Activated T-cell treated with anti-CD3 and anti-CD28 coated beads for 1 hour (primary cell): ENCODE data around the gene HIPK2.

ENCODE experiments used
- DNase-seq: peaks from one replicate; pipeline ENCODE4 v3.0.0-alpha.2; 2020; ENCODE audit warnings: low read depth

Gene HIPK2

GRCh38 chr7:139735466-139735865, 42.3 kb downstream of the HIPK2 start:
- DNase-seq: no peak

GRCh38 chr7:139734395-139734794, 43.4 kb downstream of the HIPK2 start:
- no peak for DNase-seq

DNA sequence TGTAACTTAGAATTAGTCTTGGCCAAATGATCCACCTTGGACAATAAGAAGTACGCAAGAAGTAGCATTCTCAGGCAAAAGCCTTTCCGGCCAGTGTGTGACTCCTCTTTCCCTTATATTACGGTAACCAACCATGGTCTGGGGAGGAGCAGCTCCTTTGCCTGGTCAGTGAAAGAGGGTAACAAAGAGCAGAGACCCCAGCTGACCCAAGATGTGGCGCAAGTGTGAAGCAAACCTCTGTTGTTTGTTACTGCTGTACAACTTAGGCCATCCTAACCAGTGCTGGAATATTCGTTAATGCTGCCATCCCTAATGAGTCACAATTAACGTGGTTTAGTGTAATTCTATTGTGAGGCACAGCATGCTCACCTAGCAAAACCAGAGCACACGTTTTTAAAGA, 44.0 kb downstream of the HIPK2 start:
- DNase-seq: no peak

DNA sequence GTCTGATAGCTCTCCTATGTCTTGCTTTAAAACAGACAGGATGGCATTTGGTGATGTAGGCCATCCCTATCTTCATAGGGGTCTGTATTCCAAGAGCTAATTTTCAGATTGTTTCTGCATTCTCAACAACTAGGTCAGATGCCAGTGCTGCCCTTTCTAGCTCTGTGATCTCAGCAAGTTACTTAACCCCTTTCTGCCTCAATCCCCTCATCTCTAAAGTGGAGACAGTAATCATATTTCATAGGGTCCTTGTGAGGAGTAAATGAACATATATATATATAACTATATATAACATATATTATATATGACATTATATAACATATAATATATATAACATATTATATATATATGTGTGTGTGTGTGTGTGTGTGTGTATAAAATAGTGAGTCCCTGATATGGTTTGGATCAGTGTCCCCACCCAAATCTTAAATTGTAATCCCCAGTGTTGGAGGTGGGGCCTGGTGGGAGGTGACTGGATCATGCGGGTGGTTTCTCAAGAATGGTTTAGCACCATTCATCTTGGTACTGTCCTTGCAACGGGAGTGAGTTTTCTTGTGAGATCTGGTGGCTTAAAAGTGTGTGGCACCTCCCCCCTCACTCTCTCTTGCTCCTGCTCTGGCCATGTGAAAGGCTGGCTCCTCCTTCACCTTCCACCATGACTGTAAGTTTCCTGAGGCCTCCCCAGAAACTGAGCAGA, 45.2 kb downstream of the HIPK2 start:
- no peak for DNase-seq

DNA sequence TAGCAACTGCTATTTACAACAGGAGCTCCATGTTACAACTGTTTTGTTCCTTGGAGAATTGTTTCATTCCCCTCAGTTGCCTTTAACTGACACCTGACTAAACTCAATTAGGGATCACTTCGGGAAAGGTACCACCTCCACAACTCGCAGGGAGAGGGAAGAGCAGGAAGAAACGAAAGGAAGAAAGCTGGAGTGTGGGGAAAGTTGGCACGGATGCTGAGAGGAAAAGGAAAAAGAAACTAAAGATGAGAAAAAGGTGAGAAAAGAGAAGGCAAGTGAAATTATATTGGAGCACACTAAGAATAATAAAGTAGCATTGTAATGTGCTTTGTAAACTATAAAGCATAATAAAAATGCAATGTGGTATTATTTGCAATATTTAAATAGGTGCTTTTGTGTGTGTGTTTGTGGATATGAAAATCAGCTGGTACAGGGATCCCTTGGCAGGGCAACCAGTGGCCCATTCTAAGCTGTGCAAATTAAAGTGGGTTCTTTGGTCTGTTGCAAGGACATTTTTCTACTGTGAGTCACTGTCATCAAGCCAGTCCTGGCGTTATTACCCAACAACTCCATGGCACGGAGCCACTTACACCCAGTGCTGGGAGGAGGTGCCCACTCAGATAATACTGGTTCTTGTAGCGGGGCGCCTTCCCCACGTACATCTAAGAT, 45.9 kb downstream of the HIPK2 start:
- DNase-seq: no peak

DNA sequence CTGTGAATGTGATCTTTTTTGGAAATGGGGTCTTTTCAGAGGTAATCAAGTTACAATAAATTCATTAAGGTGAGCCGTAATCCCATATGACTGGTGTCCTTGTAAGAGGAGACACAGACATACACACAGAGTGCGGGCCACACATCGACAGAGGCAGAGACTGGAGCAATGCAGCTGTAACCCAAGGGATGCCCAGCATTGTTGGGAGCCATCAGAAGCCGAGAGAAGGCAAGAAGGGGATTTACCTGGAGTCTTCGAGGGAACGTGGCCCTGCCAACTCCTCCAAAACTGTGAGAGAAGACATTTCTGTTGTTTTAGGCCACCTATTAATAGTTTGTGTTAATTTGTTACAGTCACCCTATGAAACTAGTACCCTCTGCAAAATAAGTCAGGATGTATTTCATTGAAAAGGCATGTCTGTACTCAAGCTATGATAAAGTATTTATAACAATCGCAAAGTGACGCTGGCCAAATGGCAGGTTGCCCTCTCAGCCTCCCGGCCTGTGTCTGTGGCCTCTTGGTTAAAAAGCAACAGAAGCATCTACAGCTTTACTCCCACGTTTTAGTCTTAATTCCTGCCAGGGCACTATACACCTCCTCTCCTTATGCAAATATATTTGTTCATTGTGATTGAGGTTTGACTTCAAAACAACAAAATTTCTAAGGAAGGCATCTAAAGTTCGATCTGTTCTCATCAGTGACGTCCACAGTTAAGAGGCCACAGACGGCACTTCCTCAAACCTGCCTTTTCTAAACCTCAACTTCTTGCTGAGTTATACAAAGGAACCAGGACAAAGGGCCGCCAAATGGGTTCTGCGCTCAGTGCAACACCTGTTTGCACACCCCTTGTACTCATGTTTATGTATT, 46.8 kb downstream of the HIPK2 start:
- DNase-seq: no peak

- DNase-seq: no peak
These were observed 49.6 kb downstream of the HIPK2 start for GRCh38 chr7:139728203-139728602.

DNA sequence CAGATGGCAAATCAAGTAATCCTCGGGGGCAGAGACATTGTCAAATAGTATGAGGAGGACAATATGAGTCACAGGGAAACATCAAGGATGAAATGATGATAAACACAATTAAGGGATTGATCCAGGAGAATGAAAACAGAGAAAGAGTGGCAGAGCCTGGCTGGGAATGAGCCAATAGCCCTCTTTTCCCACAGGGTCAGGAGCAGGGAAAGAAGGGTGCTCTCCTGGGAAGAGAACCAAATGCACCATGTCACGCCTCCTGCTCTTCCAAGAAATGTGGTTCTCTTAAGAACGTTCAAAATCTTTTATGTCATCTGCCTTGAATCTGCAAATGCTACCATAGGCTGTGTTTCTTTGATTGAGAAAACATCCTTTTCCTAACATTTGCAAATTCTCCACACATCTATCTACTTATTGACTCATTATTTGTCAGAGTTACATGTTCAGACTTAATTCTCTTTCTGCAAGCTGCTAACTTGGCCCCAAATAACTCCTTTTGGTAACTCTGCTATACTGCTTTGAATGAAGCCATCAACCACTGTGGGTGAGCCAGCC, 50.6 kb downstream of the HIPK2 start:
- DNase-seq: no peak

DNA sequence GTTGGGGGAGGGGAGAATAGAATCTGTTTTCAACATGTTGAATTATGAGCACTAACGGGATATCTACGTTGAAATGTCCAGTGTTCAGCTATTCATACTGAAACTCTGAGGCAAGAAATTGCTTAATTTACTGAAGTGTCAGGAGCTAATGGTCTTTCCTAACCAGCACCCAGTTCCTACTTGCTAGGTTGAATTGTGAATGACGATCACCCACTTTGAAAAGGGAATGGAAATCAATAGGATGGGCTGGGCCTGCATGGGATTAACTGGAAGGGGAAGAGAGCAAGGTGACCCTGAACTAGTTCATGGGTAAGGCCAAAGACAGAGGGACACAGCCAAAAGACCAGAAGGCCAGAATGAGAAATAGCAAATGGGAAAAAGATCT, 51.3 kb downstream of the HIPK2 start:
- DNase-seq: no peak

- DNase-seq: no peak
These were observed 51.8 kb downstream of the HIPK2 start for GRCh38 chr7:139725858-139726484.

GRCh38 chr7:139725077-139725476, 52.7 kb downstream of the HIPK2 start:
- no peak for DNase-seq

- DNase-seq: no peak
These were observed 55.2 kb downstream of the HIPK2 start for GRCh38 chr7:139722604-139723003.

DNA sequence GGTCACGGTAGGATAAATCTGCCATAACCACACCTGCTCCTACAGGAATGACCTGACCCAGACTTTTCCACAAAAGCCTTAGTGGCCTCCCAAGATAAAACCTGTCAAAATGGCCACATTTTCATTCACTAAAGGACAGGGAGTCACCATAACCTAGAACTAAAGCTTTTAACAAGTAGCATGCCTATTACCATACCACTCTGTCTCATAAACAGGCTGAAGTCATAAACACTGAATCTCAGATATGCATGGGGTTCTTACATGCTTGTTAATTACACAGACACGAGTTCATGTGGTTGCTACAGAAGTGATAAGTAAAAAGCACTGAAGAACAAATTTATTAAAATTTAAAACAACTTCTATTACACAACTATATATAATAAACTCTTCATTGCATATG, 56.0 kb downstream of the HIPK2 start:
- DNase-seq: no peak

DNA sequence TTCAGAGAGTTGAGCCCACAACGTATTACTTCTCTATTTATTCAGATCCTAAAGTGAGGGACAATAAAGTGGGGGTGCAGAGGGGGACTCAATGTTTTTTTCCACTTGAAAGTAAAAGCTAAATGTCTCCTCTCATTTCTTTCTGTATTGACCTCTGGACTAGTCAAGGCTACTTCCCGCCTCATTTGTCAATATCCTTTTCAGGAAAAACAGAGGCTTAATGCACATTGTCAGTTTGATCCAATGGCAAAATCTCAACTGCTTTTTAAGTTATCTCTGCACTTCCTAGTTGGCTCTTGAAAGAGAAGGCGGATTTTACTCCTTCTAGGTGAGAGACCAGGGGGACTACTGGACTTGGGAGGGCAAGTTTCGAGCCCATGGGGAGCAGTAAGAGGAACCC, 56.4 kb downstream of the HIPK2 start:
- DNase-seq: no peak

GRCh38 chr7:139720705-139721231, 57.0 kb downstream of the HIPK2 start:
- no peak for DNase-seq

DNA sequence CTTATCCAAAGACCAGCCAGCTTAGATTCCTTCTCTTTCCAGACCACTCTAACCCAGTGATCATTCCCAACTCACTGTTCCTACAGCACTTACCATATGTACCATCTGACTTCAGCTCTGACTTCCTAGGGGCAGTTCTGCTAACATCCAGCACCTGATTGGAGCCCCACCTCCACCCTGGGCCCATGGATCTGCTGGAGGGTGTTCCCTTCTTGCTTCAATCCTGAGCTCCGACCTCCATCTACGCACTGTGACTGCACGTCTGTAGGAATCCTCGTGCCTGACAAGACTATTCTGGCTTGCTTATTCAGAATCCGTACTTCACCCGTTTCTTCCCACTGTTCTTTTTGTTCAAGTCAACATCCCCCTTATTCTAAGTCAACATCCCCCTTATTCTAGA, 57.6 kb downstream of the HIPK2 start:
- no peak for DNase-seq

DNA sequence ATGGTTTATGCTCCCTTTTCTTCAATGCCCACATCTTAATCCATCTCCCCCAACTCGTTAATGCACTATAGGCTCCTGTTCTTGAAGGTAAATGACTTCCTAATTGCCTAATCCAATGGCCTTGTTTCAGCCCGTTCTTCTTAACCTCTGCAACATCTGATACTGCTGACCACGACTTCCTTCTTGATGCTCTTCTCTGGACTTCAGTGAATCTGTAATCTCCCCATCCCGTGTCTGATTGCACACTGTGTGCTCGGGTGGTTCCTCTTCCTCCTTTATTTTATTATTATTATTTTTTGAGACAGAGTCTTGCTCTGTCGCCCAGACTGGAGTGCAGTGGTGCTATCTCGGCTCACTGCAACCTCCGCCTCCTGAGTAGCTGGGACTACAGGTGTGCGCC, 58.9 kb downstream of the HIPK2 start:
- no peak for DNase-seq

GRCh38 chr7:139718141-139718540, 59.7 kb downstream of the HIPK2 start:
- DNase-seq: no peak

- DNase-seq: no peak
These were observed 61.4 kb downstream of the HIPK2 start for GRCh38 chr7:139716156-139716942.

- no peak for DNase-seq
These were observed 62.5 kb downstream of the HIPK2 start for GRCh38 chr7:139715194-139715815.
